Measurements from ENCODE around the gene C20orf202. TPM values are rescaled to one million over a fixed set of nuclear protein-coding genes. Genes with fewer than 3 reads are reported as not detected.

The C20orf202 gene
- total and polyA plus RNA-seq, 10 donors, result 0.06 to 2.9 (median 0.31) TPM; not detected in 2

DNA sequence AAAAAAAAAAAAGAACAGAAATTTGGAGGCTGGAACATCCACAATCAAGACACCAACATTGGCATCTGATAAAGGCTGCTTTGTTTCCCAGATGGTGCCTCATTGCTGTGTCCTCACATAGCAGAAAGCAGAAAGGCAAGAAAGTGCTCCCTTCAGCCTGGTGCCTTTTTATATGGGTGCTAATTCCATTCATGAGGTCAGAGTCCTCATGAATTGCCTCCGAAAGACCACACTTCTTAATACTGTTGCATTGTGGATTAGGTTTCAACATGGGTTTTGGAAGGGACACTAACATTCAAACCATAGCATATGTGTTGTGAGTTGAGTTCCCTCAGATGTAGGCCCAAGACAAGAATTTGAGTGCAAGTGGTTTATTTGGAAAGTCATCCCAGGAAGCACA is 8.0 kb upstream of the C20orf202 start:
- intact Hi-C loops (cut with DNase I; ENCODE audit: low total_unique reads), result no loop called here
- Histone ChIP-seq H3K4me1 (no peaks in the 10 kb centered on the region), H3K27ac (no peak overlapping the region), H3K27me3 (replicated peaks in 1 of 7) (no peaks in the 10 kb centered on the region), H3K9me3 (peaks cover 0 to 4% (median 0%) of the 10 kb centered on the region in 8 donors), H3K36me3 (no peaks in the 10 kb centered on the region), H3K4me3 (no peak overlapping the region)
- 91 to 100% (median 95%) methylated on average over 1 of the region's 1 CpG for WGBS, 5 donors
- no peak for DNase-seq
- no peak for TF ChIP-seq POLR2A (IDR thresholded peaks at IDR 0.05)
- TF ChIP-seq, protein P1, sequence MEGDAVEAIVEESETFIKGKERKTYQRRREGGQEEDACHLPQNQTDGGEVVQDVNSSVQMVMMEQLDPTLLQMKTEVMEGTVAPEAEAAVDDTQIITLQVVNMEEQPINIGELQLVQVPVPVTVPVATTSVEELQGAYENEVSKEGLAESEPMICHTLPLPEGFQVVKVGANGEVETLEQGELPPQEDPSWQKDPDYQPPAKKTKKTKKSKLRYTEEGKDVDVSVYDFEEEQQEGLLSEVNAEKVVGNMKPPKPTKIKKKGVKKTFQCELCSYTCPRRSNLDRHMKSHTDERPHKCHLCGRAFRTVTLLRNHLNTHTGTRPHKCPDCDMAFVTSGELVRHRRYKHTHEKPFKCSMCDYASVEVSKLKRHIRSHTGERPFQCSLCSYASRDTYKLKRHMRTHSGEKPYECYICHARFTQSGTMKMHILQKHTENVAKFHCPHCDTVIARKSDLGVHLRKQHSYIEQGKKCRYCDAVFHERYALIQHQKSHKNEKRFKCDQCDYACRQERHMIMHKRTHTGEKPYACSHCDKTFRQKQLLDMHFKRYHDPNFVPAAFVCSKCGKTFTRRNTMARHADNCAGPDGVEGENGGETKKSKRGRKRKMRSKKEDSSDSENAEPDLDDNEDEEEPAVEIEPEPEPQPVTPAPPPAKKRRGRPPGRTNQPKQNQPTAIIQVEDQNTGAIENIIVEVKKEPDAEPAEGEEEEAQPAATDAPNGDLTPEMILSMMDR (IDR thresholded peaks at IDR 0.05 in 8 of 11, conservative IDR thresholded peaks at IDR 0.05 in 3 of 11), result no peak
- no peak for TF ChIP-seq POLR2AphosphoS5 (IDR thresholded peaks at IDR 0.05)

DNA sequence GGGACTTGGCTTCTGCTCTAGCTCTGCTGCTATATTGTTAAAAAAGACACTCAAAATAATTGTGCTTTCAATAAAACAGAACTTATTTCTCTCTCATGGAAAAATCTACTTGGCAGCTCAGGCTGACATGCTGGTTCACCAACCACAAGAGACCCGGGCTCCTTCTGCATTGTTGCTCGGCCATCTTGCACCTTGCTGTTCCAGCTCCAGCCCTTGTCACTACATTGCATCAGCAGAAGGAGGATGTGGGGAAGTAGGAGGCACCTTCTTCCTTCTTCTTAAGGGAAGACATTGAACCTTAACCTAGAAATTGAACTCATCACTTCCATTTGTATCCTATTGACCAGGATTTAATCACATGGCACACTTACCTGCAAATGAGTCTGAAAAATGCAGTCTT is 6.6 kb upstream of the C20orf202 start:
- intact Hi-C loops (cut with DNase I; ENCODE audit: low total_unique reads), result no loop called here
- Histone ChIP-seq H3K27me3 (replicated peaks in 1 of 7) (no peaks in the 10 kb centered on the region), H3K4me1 (no peaks in the 10 kb centered on the region), H3K36me3 (no peaks in the 10 kb centered on the region), H3K27ac (no peak overlapping the region), H3K9me3 (peaks cover 0 to 4% (median 0%) of the 10 kb centered on the region in 8 donors), H3K4me3 (no peak overlapping the region)
- 70 to 94% (median 90%) methylated on average over 2 of the region's 2 CpGs for WGBS, 5 donors
- DNase-seq, result no peak
- TF ChIP-seq POLR2AphosphoS5 (IDR thresholded peaks at IDR 0.05), result no peak

DNA sequence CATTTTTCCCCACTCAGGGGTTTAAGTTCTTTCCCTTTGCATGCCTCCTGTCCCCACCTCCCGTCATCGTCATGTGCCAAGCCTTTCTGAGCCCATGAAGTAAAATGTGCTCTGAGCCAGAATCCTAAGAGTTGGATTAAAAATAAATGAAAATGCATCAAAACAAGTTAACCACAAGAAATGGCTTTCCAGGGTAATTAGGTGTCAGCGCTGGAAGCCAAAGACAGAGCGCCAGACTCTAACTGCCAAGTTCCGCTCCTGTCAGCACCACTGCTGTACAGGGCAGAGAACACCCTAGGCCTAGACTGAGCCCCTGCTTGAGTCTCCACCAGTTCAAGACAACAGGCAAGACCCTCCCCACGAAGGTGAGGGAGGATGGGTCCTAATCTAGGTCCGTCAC is 5.5 kb upstream of the C20orf202 start:
- peaks cover 0 to 4% (median 0%) of the 10 kb centered on the region in 7 donors for H3K27me3 ChIP-seq (replicated peaks in 1 of 7)
- H3K36me3 ChIP-seq, result no peaks in the 10 kb centered on the region
- H3K4me1 ChIP-seq, result no peaks in the 10 kb centered on the region
- WGBS, 5 donors, result 82 to 88% (median 85%) methylated on average over 7 of the region's 7 CpGs
- no peak for DNase-seq
- no peak overlapping the region for H3K27ac ChIP-seq
- H3K4me3 ChIP-seq, result no peak overlapping the region
- intact Hi-C loops (cut with DNase I; ENCODE audit: low total_unique reads), result no loop called here
- TF ChIP-seq POLR2AphosphoS5 (IDR thresholded peaks at IDR 0.05), result no peak
- TF ChIP-seq POLR2A (IDR thresholded peaks at IDR 0.05), result no peak
- TF ChIP-seq, protein P1 (IDR thresholded peaks at IDR 0.05 in 8 of 11, conservative IDR thresholded peaks at IDR 0.05 in 3 of 11), result no peak
- peaks cover 0 to 4% (median 0%) of the 10 kb centered on the region in 8 donors for H3K9me3 ChIP-seq

DNA sequence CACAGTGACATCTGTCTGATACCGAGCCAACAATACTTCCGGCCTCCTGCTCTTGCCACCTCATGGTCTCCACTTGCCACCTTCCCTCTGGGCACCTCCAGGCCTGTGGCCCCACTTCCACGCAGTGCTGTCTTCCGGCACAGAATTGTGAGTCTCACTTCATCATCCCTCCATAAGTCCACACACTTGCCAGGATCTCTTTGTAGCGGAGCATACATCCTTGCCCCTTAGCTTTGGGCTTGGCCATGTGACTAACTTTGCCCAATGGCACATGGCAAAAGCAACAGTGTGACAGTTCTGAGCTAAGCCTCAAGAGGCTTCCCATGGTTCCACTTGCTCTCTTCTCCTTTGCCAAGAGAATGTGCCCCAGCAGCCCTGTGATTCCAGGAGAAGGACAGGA is 4.5 kb upstream of the C20orf202 start:
- H3K36me3 ChIP-seq, result no peaks in the 10 kb centered on the region
- TF ChIP-seq POLR2AphosphoS5 (IDR thresholded peaks at IDR 0.05) (no peak), POLR2A (IDR thresholded peaks at IDR 0.05) (no peak)
- TF ChIP-seq, protein P1 (IDR thresholded peaks at IDR 0.05 in 8 of 11, conservative IDR thresholded peaks at IDR 0.05 in 3 of 11), result no peak
- peaks cover 0 to 4% (median 0%) of the 10 kb centered on the region in 8 donors for H3K9me3 ChIP-seq
- 79 to 95% (median 93%) methylated on average over 5 of the region's 5 CpGs for WGBS, 5 donors
- H3K4me3 ChIP-seq, result no peak overlapping the region
- peaks cover 0 to 4% (median 0%) of the 10 kb centered on the region in 7 donors for H3K27me3 ChIP-seq (replicated peaks in 1 of 7)
- H3K27ac ChIP-seq, result no peak overlapping the region
- H3K4me1 ChIP-seq, result no peaks in the 10 kb centered on the region
- no peak for DNase-seq
- intact Hi-C loops (cut with DNase I; ENCODE audit: low total_unique reads), result no loop called here
